OCI-LY1 (cell line): Measurements from ENCODE around the gene SHF.

Source experiments
- H2AFZ ChIP-seq: fragments of 200-600 bp; sonication (generic), shearing (Covaris generic); 2 replicates; pipeline ENCODE4 v1.6.0; 2014; ENCODE audit warnings: antibody characterized with exemption, mild to moderate bottlenecking, low read length
- H3F3A ChIP-seq: fragments of 200-600 bp; sonication (generic), shearing (Covaris generic); 2 replicates; pipeline ENCODE4 v1.6.0; 2014; ENCODE audit warnings: mild to moderate bottlenecking, antibody characterized with exemption, low read length, moderate library complexity; ENCODE audit not compliant: insufficient read depth
- H3K27ac ChIP-seq: fragments of 200-600 bp; sonication (generic); 2 replicates; pipeline ENCODE4 v1.5.1; 2014; ENCODE audit warnings: low read length, mixed run types, mild to moderate bottlenecking, low read depth; ENCODE audit not compliant: poor library complexity, severe bottlenecking
- H3K27me3 ChIP-seq: fragments of 200-600 bp; sonication (generic); 2 replicates; pipeline ENCODE4 v1.6.0; 2014; ENCODE audit warnings: antibody characterized with exemption, mild to moderate bottlenecking, low read length, moderate library complexity; ENCODE audit not compliant: insufficient read depth
- H3K36me3 ChIP-seq: fragments of 200-600 bp; sonication (generic); 2 replicates; pipeline ENCODE4 v1.6.1; 2014; ENCODE audit warnings: mild to moderate bottlenecking, antibody characterized with exemption, low read length, moderate library complexity, mixed read lengths; ENCODE audit not compliant: insufficient read depth
- H3K4me1 ChIP-seq: fragments of 200-600 bp; sonication (generic); 2 replicates; pipeline ENCODE4 v1.5.1; 2014; ENCODE audit warnings: mild to moderate bottlenecking, low read length, moderate library complexity; ENCODE audit not compliant: insufficient read depth, severe bottlenecking
- H3K4me2 ChIP-seq: fragments of 200-600 bp; sonication (generic), shearing (Covaris generic); 2 replicates; pipeline ENCODE4 v1.6.1; 2014; ENCODE audit warnings: low read length
- H3K4me3 ChIP-seq: fragments of 200-600 bp; sonication (generic); 2 replicates; pipeline ENCODE4 v1.5.1; 2014; ENCODE audit warnings: low read length, low read depth, mild to moderate bottlenecking, mixed read lengths; ENCODE audit not compliant: poor library complexity, severe bottlenecking
- H3K79me2 ChIP-seq: fragments of 200-600 bp; shearing (Covaris generic); 2 replicates; pipeline ENCODE4 v1.6.1; 2016; ENCODE audit warnings: mixed run types, low read length, mixed read lengths; ENCODE audit not compliant: insufficient read depth
- H3K9ac ChIP-seq: fragments of 200-600 bp; sonication (generic), shearing (Covaris generic); 2 replicates; pipeline ENCODE4 v1.6.1; 2014; ENCODE audit warnings: mild to moderate bottlenecking, low read length, mixed read lengths
- H3K9me2 ChIP-seq: fragments of 200-600 bp; sonication (generic), shearing (Covaris generic); 2 replicates; pipeline ENCODE4 v1.6.1; 2014; ENCODE audit warnings: low read depth, mild to moderate bottlenecking, low read length, mixed read lengths
- H3K9me3 ChIP-seq: fragments of 200-600 bp; shearing (Covaris generic); 2 replicates; pipeline ENCODE4 v1.6.1; 2014; ENCODE audit warnings: low read length, mixed read lengths
- H4K20me1 ChIP-seq: fragments of 200-600 bp; sonication (generic), shearing (Covaris generic); 2 replicates; pipeline ENCODE4 v1.6.0; 2016; ENCODE audit warnings: mild to moderate bottlenecking, low read length; ENCODE audit not compliant: insufficient read depth
- EZH2 ChIP-seq: fragments of 200-600 bp; sonication (generic), shearing (Covaris generic); IDR thresholded peaks from 2 replicates; pipeline ENCODE4 v1.8.0; 2017; ENCODE audit warnings: borderline replicate concordance, mixed run types, mild to moderate bottlenecking, antibody characterized with exemption, low read length, moderate library complexity, mixed read lengths
- TF ChIP-seq, protein P1 (sequence below): fragments of 200-600 bp; sonication (generic), shearing (Covaris generic); IDR thresholded peaks from 2 replicates; pipeline ENCODE4 v1.5.1; 2017; ENCODE audit warnings: mild to moderate bottlenecking, antibody characterized with exemption, low read length, moderate library complexity, mixed read lengths

SHF gene

DNA sequence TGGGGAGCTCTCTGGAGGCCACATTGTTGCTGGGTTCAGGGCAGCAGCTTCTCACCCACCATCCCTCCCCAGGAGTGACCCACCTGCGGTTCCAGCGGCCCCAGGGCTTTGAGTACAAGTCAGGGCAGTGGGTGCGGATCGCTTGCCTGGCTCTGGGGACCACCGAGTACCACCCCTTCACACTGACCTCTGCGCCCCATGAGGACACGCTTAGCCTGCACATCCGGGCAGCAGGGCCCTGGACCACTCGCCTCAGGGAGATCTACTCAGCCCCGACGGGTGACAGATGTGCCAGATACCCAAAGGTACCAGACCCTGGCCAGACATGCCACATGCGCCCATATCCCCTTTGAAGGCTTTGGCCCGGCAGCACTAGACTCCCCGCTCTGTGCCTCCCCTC lies 26.1 kb downstream of the SHF start:
- Histone ChIP-seq H3K4me2 (no peak overlapping the region), H3K9ac (no peak overlapping the region), H3K27ac (no peak overlapping the region), H3K79me2 (no peaks in the 10 kb centered on the region), H3K4me1 (peaks cover 5% of the 10 kb centered on the region), H2AFZ (no peak overlapping the region), H3K27me3 (no peaks in the 10 kb centered on the region), H3K9me3 (no peaks in the 10 kb centered on the region), H3K4me3 (no peak overlapping the region), H3K9me2 (no peaks in the 10 kb centered on the region), H3F3A (no peaks in the 10 kb centered on the region), H3K36me3 (no peaks in the 10 kb centered on the region), H4K20me1 (no peaks in the 10 kb centered on the region)
- TF ChIP-seq, protein P1, sequence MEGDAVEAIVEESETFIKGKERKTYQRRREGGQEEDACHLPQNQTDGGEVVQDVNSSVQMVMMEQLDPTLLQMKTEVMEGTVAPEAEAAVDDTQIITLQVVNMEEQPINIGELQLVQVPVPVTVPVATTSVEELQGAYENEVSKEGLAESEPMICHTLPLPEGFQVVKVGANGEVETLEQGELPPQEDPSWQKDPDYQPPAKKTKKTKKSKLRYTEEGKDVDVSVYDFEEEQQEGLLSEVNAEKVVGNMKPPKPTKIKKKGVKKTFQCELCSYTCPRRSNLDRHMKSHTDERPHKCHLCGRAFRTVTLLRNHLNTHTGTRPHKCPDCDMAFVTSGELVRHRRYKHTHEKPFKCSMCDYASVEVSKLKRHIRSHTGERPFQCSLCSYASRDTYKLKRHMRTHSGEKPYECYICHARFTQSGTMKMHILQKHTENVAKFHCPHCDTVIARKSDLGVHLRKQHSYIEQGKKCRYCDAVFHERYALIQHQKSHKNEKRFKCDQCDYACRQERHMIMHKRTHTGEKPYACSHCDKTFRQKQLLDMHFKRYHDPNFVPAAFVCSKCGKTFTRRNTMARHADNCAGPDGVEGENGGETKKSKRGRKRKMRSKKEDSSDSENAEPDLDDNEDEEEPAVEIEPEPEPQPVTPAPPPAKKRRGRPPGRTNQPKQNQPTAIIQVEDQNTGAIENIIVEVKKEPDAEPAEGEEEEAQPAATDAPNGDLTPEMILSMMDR = no peak
- no peak for TF ChIP-seq EZH2

DNA sequence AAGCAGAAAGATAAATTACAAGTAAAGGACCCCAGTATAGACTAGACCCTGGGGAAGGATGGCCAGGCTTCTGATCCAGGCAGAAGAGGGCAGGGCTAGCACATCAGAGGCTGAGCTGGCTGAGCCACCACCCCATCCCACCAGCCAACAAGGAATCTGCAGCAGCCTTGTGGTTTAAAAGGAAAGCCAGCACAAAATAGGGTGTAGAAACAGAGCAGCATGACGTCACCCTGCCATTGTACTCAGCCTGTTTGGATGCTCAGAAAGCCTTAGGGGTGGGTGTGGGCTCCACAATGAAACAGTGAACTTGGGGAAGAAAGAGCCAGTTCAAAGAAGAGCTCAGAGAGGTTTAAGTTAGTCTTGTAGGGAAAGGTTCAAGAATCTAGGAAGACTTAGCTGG lies 29.8 kb downstream of the SHF start:
- Histone ChIP-seq H3K9ac (no peak overlapping the region), H2AFZ (no peak overlapping the region), H3K9me3 (no peaks in the 10 kb centered on the region), H3K4me2 (no peak overlapping the region), H3K79me2 (no peaks in the 10 kb centered on the region), H3K4me1 (no peaks in the 10 kb centered on the region), H3K9me2 (no peaks in the 10 kb centered on the region), H3K36me3 (no peaks in the 10 kb centered on the region), H3K27ac (no peak overlapping the region), H3F3A (no peaks in the 10 kb centered on the region), H3K27me3 (no peaks in the 10 kb centered on the region), H3K4me3 (no peak overlapping the region), H4K20me1 (no peaks in the 10 kb centered on the region)
- TF ChIP-seq, protein P1 = no peak
- no peak for TF ChIP-seq EZH2

DNA sequence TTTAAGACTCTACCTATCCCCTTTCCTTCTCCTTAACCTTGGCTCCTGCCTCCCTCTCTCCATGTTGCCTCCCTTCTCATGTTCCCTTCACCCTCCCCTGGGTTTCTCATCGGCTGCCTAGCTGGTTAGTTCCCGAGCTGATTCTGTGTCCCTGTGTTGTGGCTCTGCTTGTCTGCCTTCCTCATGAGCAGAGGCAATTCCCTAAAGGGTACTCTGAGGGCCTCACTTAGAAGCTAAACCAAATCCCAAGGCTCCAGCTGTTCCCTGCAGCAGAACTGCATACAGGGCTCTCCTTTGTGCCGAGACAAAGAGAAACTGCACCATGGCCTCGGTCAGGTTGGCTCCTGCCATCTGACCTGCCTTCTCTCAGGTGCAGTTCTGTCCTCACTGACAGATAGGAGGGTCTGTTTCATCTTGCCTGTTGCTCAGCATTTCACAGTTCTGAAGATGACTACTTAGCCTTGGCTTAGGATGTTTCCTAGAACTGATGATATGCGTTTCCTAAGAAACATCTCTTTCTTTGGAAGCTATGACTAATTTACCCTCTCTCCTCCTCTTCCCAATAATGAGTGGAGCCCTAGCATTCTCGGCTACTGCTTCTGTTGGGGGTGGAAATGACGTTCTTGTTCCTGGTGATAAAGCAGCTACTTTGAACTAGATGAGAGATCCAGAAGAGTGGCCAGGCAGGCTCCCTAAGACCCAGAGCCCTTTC lies 30.9 kb downstream of the SHF start:
- no peak overlapping the region for H3K9ac ChIP-seq
- H3F3A ChIP-seq = no peaks in the 10 kb centered on the region
- no peaks in the 10 kb centered on the region for H3K9me3 ChIP-seq
- no peaks in the 10 kb centered on the region for H3K79me2 ChIP-seq
- no peak overlapping the region for H3K4me3 ChIP-seq
- no peaks in the 10 kb centered on the region for H4K20me1 ChIP-seq
- H3K9me2 ChIP-seq = no peaks in the 10 kb centered on the region
- H3K4me2 ChIP-seq = no peak overlapping the region
- H3K36me3 ChIP-seq = no peaks in the 10 kb centered on the region
- no peaks in the 10 kb centered on the region for H3K4me1 ChIP-seq
- TF ChIP-seq, protein P1 = no peak
- no peak for TF ChIP-seq EZH2
- no peaks in the 10 kb centered on the region for H3K27me3 ChIP-seq
- H2AFZ ChIP-seq = no peak overlapping the region
- no peak overlapping the region for H3K27ac ChIP-seq
